GM20000 (cell line): ENCODE measurements around the gene OR2M7.
"Not testable (repeated sequence)": the region's sequence is repeated elsewhere in the genome, so short reads cannot be mapped to it uniquely, and the experiment has no call there.

Experiments used
- DNase-seq: peaks from one replicate; pipeline ENCODE4 v3.0.0; 2012; ENCODE audit warnings: low spot score
- TF ChIP-seq, protein P1 (sequence below): IDR thresholded peaks from 2 replicates; pipeline ENCODE4 v1.5.1; 2012; ENCODE audit warnings: mild to moderate bottlenecking, control low read depth; ENCODE audit errors: extremely low read depth, missing control alignments

The OR2M7 gene

DNA sequence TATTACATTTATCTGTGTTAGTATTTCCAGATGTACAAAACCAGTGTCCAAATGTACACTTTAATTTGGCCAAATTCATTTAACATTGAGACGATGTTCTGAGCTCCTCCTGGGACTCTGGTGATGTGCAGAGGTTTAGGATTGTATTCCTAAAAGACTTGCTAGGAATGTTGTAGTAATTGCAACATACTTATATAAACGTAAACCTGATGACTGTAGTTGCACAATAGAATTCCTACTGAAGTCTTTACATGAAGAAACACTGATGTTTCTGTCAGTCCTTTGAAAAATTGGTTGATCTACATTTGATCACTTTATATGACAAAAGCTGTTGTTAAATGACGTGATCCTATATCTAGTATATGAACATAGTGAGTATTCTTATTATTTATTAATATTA lies 19.1 kb upstream of the OR2M7 start:
- TF ChIP-seq, protein P1, sequence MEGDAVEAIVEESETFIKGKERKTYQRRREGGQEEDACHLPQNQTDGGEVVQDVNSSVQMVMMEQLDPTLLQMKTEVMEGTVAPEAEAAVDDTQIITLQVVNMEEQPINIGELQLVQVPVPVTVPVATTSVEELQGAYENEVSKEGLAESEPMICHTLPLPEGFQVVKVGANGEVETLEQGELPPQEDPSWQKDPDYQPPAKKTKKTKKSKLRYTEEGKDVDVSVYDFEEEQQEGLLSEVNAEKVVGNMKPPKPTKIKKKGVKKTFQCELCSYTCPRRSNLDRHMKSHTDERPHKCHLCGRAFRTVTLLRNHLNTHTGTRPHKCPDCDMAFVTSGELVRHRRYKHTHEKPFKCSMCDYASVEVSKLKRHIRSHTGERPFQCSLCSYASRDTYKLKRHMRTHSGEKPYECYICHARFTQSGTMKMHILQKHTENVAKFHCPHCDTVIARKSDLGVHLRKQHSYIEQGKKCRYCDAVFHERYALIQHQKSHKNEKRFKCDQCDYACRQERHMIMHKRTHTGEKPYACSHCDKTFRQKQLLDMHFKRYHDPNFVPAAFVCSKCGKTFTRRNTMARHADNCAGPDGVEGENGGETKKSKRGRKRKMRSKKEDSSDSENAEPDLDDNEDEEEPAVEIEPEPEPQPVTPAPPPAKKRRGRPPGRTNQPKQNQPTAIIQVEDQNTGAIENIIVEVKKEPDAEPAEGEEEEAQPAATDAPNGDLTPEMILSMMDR = no peak
- DNase-seq = no peak

DNA sequence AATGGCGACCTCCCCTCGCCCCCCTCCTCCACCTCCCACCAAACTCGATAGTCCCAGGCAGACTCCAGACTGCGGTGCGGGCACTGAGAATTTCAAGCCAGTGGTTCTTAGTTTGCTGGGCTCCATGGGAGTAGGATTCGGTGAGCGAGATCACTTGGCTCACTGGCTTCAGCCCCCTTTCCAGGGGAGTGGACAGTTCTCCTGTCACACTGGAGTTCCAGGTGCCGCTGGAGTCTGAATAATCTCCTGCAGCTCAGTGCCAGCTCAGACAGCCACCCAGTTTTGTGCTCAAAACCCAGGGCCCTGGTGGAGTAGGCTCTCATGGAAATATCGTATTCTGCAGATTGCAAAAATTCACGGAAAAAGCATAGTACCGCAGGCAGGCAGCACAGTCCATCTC lies 7.6 kb downstream of the OR2M7 start:
- DNase-seq = no peak
- TF ChIP-seq, protein P1 = no peak

DNA sequence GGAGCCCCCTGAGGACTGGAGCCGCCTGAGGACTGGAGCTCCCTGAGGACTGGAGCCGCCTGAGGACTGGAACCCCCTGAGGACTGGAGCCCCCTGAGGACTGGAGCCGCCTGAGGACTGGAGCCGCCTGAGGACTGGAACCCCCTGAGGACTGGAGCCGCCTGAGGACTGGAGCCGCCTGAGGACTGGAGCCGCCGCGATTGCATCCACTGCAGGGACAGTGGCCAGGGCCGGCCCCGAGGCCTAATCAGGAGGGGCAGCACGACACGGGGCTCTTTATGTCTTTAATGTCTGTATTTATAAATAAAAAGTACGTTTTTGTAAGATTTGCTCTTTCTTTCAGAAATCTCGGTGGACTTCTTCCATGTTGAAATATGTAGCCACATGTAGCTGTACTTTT lies 17.6 kb downstream of the OR2M7 start:
- not testable (repeated sequence) for DNase-seq

DNA sequence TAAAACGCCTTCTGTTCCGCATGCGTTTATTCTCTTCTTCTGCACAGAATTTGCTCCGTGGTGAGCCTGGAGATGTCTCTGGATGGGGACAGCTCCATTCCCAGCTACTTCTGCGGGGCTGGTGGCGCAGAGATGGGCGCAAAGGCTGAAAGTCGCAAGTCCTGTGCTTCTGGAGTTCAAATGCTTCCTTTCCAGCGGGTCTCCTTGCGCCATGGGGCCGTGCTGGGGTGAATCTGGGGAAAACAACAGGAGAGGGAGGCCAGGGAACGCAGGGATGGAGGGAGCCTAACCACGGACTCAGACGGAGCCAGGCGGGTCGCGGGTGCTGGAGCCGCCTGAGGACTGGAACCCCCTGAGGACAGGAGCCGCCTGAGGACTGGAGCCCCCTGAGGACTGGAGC lies 18.3 kb downstream of the OR2M7 start:
- TF ChIP-seq, protein P1 = no peak
- DNase-seq = no peak

DNA sequence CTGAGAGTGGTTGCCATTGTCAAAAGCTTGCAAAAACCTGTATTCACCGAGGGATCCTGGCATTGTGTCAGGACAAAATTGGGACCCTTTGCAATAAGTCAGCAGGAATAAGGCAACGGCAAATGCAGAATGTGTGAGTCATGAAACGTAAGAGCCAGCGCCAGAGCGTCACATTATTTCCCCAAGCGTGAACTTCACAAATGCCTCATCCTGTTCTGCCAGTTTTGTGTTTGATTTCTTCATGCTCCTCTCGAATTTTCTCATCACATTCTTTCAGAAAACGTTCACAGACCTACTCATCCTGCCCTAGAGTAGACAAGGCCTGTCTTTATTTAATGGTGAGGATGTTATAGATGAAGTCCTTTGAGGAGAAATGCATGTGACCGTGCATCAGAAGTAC lies 18.7 kb downstream of the OR2M7 start:
- not testable (repeated sequence) for DNase-seq

DNA sequence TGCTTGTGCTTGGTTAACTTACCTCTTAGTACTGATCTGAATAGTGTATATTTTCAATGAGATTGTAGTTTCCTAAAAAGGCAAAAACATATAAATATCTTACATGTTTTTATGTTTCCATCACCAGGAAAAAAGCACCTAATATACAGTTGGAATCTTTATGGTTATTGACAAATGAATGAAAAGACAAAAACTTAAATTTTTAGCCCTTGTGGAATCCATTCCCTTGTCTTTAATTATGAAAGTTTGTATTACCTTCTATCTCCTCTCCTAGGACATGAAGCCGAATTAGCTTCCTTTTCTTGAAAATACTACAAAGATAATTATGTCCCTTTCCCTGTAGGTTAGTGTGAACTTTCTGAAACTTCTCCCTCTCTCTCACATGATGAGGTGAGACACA lies 21.0 kb downstream of the OR2M7 start, which contains the start of gene OR2T12:
OR2T12 (minus strand) TSS at position 101 of the 400 bp plus-strand sequence. CDS start 7,846 bp downstream, outside the sequence.
- no peak for DNase-seq
- TF ChIP-seq, protein P1 = no peak

DNA sequence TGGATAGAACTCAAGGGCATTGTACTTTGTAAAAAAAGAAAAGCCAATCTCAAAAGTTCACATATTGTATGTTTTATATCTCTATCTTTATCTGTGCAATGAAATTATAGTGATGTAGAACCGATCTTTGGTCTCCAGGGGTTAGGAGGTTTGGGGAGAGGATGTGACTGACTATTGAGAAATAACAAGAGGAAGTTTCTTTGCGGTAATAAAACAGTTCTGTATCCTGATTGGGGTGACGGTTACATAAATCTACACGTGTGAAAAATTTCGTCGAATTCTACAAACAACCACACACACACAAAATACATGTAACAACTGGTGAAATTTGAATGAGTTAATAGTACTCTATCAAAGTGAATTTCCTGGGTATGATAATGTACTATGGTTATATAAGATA lies 36.0 kb downstream of the OR2M7 start:
- TF ChIP-seq, protein P1 = no peak
- DNase-seq = no peak

DNA sequence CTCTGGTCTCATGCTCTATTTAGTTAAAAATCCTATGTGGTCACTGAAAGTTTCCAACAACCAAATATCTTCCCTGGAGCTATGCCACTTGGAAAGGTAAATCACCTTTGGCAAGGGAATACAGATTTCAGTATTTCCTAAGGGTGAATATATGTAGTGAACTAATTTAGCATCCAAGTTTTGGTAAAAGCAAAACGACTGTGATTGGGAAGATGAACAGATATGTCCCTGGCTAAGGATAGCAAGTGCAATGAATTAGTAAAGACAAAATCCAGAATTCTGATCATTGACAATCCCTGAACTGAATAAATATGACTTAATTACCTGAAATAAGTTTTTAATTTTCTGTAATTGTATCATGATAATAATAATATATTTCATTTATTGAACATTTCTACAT lies 46.5 kb downstream of the OR2M7 start, which contains the start of gene OR2T33:
OR2T33 (minus strand) TSS at position 101 of the 400 bp plus-strand sequence. CDS start 4,162 bp downstream, outside the sequence.
- no peak for DNase-seq
- TF ChIP-seq, protein P1 = no peak
